UCSD-AML1 (cell line): ENCODE measurements around the gene ZNF322.

ENCODE experiments used
- DNase-seq: peaks from one replicate; lab custom pipeline; 2025; ENCODE audit not compliant: unreplicated experiment; lab: John Stamatoyannopoulos, UW

Gene ZNF322

GRCh38 chr6:26592649-26593048 lies 66.9 kb downstream of the ZNF322 start:
- DNase-seq = no peak

GRCh38 chr6:26588965-26589364 lies 70.6 kb downstream of the ZNF322 start:
- no peak for DNase-seq
